GM18511 (cell line): ENCODE data around the gene DEF6.
"Not testable (repeated sequence)": the region's sequence is repeated elsewhere in the genome, so short reads cannot be mapped to it uniquely, and the experiment has no call there.

Experiments
- ATAC-seq: cut with Tn5 transposase; IDR thresholded peaks from one replicate; pipeline ENCODE4 v1.9.1; 2021; ENCODE audit warnings: mild to moderate bottlenecking, moderate library complexity; ENCODE audit not compliant: unreplicated experiment

Gene DEF6

DNA sequence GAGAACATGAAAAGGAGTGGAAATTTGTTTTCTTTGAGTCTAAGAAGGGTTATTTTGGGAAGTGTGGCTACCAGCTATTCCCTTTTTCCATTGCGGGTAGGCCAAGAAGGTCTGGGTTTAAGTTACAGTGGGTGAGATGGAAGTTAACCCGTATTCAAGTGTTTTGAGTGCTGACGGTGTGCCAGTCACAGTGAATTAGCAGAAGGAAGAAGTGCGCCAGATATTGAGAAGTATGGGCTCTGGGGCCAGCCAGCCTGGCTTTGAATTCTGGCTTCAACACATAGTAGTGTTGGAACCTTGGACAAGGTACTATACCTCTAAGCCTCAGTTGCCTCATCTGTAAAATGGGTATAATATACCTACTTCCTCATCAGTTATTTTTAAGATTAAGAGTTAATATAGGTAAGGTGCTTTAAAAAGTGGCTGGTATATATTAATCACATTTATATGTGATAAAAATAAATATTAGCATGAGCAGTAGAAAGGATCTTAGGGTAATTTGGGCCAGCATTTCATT, 21.8 kb upstream of the DEF6 start:
- ATAC-seq: no peak

DNA sequence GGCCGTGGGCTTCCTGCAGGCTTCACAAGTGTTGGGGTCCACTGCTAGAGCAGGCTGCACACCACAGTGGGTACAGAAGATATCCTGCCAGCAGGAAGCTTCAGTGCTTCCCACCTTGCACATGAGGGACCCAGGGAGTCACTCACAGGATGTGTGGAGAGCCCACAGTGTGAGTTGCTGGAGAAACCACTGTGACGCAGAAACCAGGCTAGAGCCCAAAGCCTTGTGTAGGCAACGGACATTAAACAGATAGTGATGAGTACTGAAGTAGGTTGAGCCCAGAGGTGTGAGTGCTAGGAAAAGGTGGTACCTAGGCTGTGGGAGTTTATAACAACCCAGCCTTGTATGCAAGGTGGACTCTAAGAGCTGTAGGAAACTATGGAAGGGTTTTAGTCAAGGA, 18.9 kb upstream of the DEF6 start:
- ATAC-seq: no peak

DNA sequence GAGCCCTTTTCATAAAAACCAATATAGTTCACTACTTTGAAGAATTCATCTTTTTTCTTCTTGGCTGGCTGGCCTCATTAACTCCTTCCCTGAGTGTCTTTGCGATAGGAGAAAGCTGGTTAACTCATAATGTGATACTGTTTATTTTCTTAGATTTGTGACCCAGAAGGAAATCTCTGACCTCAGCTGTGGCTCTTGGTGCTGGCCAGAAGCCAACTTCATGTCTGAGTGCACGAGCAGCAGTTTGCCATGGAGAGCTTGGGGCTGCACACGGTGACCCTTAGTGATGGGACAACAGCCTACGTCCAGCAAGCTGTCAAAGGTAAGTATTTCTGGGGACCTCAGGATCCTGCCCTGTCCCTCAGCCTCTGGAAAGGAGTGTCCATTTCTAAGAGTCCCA, 16.7 kb upstream of the DEF6 start:
- no peak for ATAC-seq

DNA sequence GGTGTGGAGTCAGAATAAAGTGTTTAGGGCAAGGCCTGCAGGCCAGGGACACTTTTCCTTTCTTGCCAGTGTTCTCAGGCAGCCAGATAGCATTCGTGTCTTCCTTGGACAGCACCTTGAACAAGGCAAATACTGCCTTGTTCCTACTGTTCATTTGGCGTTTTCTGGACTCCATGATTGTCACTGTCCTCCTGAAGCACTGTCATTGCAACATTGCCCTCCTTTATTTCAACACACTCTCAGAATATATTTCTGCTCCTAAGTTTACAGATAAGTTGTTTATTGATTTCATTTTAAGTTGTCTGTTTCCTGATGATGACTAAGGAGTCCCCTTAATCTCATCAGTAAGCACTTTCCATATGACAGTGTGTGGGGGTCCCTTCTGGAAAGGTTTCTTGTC, 15.1 kb upstream of the DEF6 start:
- no peak for ATAC-seq

DNA sequence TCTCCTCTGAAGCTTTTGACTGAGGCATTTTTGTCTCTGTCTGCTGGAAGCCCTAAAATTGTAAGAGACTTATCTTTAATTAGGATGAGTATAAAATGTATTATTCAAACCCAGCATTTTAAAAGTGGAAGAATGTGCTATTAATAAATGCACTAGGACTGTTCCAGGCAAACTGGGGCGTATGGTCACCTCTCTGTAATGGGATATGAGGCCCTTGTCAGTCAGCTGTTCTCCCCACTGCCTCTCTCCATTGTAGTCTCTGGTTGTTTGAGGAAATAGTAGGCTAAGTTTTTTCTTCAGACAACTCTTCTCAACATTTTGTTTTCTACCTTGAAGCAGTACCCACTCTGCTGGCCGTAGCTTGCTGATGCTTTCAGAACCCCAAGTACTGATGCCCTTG, 14.3 kb upstream of the DEF6 start:
- ATAC-seq: no peak

DNA sequence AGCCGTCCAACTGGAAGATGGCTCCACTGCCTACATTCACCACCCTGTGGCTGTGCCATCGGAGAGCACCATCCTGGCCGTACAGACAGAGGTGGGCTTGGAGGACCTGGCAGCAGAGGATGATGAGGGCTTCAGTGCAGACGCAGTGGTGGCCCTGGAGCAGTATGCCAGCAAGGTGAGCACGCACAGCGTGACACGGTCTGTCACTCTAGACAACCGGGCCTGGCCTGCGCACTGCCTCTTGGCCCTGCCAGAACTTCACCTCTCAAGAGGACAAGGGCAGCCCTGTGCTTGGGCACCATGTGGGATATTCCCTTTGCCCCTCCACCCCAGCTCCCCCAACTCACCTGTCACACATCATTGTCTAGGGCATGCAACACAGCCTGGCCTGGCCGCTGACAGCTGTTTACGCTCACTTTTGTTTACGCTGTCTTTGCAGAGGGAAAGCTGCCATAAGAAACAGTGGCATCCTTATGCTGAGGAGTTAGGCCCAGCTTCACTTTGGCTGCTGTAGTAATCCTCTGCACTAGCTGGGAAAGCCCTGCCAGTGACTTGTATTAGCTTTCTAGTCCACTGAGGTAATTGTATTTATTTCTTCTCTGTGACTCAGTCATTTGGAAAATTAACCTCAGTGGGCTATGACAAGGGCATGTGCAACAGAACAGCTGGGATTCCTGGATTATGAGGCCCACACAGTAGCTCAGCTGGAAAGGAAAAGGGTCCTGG, 9.8 kb upstream of the DEF6 start:
- ATAC-seq: no peak

DNA sequence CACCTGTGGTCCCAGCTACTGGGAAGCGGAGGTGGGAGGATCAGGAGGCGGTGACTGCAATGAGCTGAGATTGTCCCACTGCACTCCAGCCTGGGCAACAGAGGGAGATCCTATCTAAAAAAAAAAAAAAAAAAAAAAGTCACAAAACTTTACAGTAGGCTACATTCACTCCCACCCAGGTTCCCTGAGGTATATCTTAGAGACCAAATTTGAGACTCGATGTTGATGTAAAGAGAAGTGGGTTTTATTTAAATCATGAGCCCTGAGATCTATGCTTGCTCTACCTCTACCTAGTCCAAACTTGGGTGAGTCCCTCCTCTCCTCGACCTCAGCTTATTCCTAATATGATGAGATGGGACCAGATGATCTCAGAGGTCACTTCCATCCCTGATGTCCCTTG, 8.8 kb upstream of the DEF6 start:
- no peak for ATAC-seq

DNA sequence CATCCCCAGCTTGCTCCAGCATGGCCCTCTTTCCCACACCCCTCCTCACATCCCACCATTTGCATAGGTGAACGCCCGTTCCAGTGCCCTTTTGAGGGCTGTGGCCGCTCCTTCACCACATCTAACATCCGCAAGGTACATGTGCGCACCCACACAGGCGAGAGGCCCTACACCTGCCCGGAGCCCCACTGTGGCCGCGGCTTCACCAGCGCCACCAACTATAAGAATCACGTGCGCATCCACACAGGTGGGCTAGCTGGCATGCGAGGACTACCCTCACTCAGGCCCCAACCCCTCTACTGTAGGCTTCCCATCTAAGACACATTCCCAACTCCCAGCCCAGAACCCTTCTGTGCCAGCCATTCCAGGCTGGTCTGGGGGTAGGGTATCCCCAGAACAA, 6.1 kb upstream of the DEF6 start:
- no peak for ATAC-seq

DNA sequence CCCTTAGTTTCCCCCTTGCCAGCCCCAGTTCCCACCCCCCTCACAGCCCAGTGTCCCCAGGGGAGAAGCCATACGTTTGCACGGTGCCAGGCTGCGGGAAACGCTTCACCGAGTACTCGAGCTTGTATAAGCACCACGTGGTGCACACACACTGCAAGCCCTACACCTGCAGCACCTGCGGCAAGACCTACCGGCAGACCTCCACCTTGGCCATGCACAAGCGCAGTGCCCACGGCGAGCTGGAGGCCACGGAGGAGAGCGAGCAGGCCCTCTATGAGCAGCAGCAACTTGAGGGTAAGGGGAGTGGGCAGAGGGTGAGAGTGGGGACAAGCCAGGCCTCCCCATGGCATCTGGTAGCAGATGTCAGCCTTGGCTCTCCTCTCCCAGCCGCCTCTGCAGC, 5.1 kb upstream of the DEF6 start:
- ATAC-seq: no peak

DNA sequence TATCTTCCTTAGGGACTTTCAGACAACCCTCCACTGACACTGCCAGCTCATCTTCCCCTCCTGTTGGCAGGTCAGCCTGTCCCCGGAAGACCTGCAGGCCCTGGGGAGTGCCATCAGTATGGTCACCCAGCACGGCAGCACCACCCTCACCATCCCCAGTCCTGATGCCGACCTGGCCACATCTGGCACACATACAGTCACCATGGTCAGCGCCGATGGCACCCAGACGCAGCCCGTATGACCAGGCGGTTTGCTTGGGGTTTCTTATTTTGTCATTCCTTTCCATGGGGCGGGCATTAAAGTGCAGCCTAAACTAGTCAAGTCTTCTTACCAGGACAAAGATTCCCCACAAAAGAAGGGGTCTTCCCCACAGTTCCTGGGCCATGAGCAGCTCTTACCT, 3.9 kb upstream of the DEF6 start:
- no peak for ATAC-seq

DNA sequence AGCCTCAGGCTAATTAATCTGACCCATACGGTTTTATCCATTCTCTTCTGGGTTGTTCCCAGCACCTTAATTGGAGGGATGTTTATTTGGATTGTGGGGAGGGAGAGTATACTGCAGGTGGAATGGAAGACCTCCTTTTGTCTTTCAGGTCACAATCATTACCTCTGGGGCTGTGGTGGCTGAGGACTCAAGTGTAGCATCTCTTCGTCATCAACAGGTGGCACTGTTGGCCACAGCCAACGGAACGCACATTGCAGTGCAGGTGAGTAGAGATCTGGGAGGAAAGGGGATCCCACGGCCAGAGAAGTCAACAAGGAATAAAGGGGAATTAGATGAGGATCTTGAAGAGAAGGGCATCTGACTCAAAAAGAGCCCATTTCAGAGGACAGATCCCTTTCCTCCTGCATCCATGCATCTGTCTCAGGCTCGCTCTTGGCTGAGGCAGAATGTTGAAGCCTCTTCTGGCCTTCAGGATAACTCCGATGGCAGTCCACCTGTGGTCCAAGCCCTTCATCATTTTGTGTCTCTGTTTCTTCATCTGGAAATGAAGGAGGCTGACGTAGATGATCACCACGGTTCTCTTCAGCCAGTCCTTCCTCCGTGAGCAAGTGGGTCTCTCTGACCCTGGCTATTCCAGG, 3.2 kb upstream of the DEF6 start:
- no peak for ATAC-seq

DNA sequence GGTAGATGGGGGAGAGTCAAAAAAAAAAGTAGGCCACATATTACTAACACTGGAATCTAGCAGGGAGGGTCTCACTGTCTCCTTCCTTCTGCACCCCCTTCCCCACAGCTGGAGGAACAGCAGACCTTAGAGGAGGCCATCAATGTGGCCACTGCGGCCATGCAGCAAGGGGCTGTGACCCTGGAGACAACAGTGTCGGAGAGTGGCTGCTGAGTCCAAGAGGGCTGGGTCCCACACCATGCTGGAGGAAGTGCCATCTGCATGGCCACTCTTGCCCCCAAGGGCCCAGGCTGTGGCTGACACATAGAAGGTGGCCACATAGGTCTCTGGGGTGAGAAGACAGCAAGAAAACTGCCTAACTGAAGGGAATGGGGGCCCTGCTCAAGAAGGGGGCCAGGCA, 2.6 kb upstream of the DEF6 start:
- ATAC-seq: no peak

DNA sequence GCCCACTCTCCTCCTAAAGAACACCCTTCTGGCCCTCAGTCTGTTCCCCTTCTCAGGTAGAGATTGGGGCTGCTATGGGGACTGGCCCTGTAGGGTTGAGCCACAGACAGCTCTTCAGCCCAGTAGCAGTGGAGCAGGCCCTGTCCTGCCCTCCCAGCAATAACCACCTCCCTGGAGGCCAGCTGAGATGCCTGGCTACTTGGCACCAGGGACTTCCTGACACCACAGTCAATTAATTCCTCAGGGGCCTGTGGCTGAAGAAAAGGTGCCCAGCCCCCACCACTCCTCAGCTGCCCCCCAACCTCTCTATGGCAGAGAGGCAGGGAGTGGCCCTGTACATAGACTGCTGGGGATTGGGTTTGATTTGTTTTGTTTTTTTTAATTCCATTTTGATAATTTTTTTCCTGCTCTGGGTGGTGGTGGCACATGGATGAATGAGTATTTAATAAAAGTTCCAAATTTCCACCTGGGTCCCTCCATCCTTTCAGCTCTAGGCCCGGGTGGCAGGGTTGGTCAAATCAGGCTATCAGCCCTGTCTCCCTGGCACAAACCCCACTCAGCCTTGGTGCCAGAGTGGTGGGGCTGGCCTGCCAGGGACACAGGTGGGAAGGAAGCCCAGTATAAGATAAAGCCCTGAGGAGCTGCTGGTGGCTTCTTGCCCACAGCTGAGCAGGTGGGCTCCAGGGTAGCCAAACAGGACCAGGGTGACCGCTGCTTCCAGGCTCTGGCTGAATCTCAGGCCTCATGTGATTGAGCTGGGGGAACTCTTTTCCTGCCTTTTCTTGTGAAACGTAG, 1.9 kb upstream of the DEF6 start:
- no peak for ATAC-seq

DNA sequence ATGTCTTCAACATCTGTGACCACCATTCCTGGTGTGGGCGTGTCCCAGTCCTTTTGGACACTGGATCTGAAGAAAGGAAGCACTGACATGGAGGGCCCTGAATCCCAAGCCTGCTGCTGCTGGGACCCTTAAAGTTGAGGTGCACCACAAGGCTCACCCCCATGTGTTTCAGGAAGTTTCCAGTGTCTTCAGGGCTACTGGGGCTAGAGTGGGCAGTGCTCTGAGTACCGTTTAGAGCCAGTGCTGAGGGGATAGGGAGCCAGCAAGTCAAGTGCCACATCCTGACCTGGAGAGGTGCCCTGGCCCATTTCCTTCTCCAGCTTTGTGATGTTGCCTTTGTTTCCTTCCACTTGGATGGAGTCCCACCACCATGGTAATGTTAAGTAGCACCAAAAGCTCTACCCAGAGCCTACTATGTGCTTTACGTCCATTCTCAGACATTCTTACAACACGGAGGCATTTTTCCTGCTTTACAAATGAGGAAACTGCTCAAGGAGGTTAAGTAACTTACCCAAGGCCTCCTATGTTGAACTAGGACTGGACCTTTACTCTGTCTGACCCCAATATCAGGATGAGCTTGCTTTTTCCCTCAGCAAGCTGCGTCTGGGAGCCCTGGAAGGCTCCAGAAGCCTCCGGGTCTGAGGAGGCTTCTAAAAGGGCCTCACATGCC, 552 bp upstream of the DEF6 start:
- ATAC-seq: peak; percentile 5

DNA sequence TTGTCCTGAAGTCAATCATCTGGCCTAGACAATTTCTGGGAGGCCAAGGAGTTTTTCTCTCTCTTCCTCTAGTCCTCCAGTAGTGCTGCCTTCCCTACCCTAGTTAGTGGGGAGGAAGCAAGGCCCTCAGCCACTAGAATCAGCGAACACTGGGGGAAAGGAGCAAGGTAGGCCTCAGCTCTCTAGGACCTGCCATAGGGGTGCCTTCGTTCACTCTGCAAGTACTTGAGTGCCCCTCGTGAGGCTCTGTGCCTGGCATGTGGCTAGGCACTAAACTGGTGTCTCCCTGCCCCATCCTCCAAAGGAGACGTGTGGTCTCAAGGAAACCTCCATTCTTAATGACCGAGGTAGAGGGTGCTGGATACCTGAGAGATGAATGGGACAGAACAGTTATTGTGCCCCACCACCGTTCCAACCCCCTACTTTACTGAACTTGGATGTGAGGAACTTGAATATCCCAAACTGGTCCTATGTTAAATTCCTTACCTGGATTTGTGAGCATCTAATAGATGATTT, 1.1 kb downstream of the DEF6 start:
- no peak for ATAC-seq

DNA sequence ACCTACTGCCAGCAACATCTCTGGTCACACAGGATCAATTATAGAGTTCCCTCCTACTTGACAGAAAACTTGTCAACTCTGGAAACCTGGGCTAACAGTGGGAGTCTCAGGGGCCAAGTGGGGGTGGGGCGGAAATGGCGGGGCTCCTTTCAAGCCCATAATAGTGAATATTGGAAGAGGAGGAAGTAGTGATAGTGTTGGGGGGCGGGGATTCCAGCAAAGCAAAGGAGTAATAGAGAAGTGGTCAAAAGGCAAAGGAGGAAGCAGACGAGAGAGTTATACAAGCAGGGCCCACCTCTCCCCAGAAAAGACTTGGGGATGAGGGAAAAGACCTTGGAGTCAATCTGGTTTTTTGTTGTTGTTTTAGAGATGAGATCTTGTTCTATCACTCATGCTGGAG, 2.1 kb downstream of the DEF6 start:
- no peak for ATAC-seq

DNA sequence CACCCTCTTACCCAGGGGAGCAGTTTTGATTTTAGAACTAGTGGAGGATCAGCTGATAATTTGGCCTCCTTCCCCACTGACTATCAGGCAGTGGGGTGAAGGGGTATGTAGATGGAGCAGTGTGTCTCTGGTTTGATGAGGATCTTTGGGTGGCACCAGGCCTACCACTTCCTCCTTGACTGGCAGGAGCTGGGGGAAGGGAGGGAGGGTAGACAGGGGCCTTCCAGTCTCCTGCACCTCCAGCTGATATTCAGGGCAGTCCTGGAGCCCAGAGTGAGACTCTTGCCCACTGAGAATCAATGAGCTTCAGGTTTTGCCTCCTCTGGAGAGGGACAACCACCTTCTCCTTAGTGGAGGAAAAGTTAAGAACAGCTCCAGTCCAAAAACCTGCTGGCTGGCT, 3.2 kb downstream of the DEF6 start:
- ATAC-seq: no peak

DNA sequence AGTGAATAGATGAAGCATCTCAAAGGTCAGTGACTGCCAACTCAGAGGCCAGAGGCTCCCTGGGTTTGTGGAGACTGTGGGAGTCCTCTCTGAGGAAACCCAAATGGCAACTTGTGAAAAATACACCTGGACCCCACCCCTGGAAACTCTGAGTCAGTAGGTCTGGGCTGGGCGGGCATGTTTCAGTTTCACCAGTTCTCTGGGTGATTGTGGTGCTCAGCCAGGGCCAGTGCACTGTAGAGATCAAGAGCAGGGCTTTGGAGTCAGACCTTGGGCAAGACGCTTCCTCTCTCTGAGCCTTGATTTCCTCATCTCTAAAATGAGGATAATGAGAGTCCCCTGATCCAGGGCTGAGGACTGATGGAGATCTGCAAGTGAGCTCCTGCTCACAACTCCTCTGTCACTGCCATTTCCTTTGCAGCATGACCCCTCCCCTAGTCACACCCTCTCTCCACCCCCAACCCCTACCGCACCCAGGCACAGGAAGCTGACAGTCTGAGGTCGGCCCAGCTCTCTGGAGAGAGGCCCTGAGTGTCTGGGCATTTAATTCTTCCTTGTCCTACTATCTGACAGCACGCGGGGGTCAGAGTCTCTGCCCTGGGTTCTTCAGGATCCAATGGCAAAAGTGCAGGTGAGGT, 5.1 kb downstream of the DEF6 start:
- peak; percentile 80 for ATAC-seq

DNA sequence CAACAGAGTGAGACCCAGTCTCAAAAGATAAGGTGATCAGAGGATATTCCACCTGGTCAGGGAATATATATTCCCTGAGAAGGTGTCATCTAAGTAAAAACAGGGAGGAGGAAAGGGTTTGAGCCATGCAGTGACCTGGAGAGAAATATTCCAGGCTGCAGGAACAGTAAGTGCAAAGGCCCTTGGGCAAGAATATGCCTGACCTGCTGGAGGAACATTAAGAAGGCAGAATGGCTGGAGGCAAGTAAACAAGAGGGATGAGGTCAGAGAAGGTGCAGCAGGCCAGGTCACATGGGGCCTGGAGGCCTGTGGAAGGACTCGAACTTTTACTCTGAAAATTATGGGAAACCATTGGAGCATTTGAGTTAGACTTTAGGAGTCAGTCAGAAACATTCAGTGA, 6.7 kb downstream of the DEF6 start:
- no peak for ATAC-seq

DNA sequence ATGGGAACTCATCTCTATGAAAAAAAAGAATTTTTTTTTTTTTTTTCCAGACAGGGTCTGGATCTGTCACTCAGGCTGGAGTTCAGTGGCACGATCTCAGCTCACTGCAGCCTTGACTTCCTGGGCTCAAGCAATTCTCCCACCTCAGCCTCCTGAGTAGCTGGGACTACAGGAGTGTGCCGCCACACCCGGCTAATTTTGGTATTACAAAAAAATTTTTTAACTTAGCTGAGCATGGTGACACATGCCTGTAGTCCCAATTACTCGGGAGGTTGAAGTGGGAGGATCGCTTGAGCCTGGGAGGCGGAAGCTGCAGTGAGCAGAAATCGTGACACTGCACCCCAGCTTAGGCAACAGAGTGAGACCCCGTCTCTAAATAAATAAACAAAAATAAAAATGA, 7.5 kb downstream of the DEF6 start:
- ATAC-seq: no peak

DNA sequence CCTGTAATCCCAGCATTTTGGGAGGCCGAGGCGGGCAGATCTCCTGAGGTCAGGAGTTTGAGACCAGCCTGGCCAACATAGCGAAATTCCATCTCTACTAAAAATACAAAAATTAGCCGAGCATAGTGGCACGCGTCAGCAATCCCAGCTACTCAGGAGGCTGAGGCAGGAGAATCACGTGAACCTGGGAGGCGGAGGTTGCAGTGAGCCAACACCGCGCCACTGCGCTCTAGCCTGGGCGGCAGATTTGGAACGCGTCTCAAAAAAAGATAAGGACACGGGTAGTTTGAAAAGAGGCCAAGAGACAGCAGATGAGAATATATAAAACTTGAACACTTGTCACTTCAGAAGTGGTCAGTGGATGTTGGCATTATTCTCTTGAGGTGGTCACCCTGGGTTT, 9.5 kb downstream of the DEF6 start:
- not testable (repeated sequence) for ATAC-seq
